ENCODE measurements around the gene EIF4G3. TPM values are rescaled to one million over a fixed set of nuclear protein-coding genes. Genes with fewer than 3 reads are reported as not detected.

The EIF4G3 gene
- polyA plus RNA-seq, 1 donor (not counting 4 experiments of a cell fraction or from before 2014, with no cell fraction given): 44.6 TPM

GRCh38 chr1:21117597-21118001 is 59.1 kb downstream of the EIF4G3 start:
- Histone ChIP-seq H3K79me2 (ENCODE audit: control insufficient read depth, insufficient read depth, low read length) (no peaks in the 10 kb centered on the region), H3K9ac (ENCODE audit: control insufficient read depth, extremely low read depth, insufficient read depth, low read length) (no peak overlapping the region), H3K36me3 (ENCODE audit: control insufficient read depth in 2 of 2, extremely low read depth in 1 of 2, insufficient read depth in 2 of 2, low read length in 2 of 2) (no peaks in the 10 kb centered on the region), H3K4me3 (ENCODE audit: control insufficient read depth in 2 of 3, extremely low read depth in 1 of 3, insufficient read depth in 2 of 3, low read depth in 1 of 3, low read length in 3 of 3) (no peak overlapping the region), H3K4me1 (ENCODE audit: control insufficient read depth, extremely low read depth, insufficient read depth, low read length) (no peaks in the 10 kb centered on the region), H3K4me2 (ENCODE audit: control insufficient read depth, extremely low read depth, insufficient read depth, low read depth, low read length) (no peak overlapping the region), H2AFZ (ENCODE audit: control insufficient read depth, low read length) (no peak overlapping the region), H3K27ac (ENCODE audit: control insufficient read depth, insufficient read depth, low read length) (no peak overlapping the region), H3K9me1 (ENCODE audit: control insufficient read depth, extremely low read depth, insufficient read depth, low read length) (no peaks in the 10 kb centered on the region), H4K20me1 (ENCODE audit: control insufficient read depth, extremely low read depth, insufficient read depth, low read length) (no peaks in the 10 kb centered on the region), H3K9me3 (ENCODE audit: control insufficient read depth, low read depth, low read length) (no peaks in the 10 kb centered on the region), H3K27me3 (ENCODE audit: control insufficient read depth, extremely low read depth, insufficient read depth, low read length) (no peaks in the 10 kb centered on the region)
- TF ChIP-seq CTCF (optimal IDR thresholded peaks at IDR 0.05 in 1 of 3, IDR thresholded peaks at IDR 0.05 in 1 of 3, conservative IDR thresholded peaks at IDR 0.05 in 1 of 3; ENCODE audit: extremely low read depth in 1 of 3, insufficient read depth in 2 of 3, low read length in 3 of 3) (no peak), EZH2 (IDR thresholded peaks at IDR 0.05; ENCODE audit: low read length) (no peak)
- DNase-seq (ENCODE audit: low read depth, low spot score): no peak
- no peak for FAIRE-seq
- dilution Hi-C loops (cut with MboI; ENCODE audit: extremely low pct_ligation_motif_present, low sequenced_read_pairs): no loop called here

GRCh38 chr1:21117159-21117558 is 59.5 kb downstream of the EIF4G3 start:
- H4K20me1 ChIP-seq (ENCODE audit: control insufficient read depth, extremely low read depth, insufficient read depth, low read length): no peaks in the 10 kb centered on the region
- H2AFZ ChIP-seq (ENCODE audit: control insufficient read depth, low read length): no peak overlapping the region
- no peak overlapping the region for H3K9ac ChIP-seq (ENCODE audit: control insufficient read depth, extremely low read depth, insufficient read depth, low read length)
- H3K4me3 ChIP-seq (ENCODE audit: control insufficient read depth in 2 of 3, extremely low read depth in 1 of 3, insufficient read depth in 2 of 3, low read depth in 1 of 3, low read length in 3 of 3): no peak overlapping the region
- H3K27me3 ChIP-seq (ENCODE audit: control insufficient read depth, extremely low read depth, insufficient read depth, low read length): no peaks in the 10 kb centered on the region
- no peaks in the 10 kb centered on the region for H3K79me2 ChIP-seq (ENCODE audit: control insufficient read depth, insufficient read depth, low read length)
- no peaks in the 10 kb centered on the region for H3K9me1 ChIP-seq (ENCODE audit: control insufficient read depth, extremely low read depth, insufficient read depth, low read length)
- FAIRE-seq: no peak
- dilution Hi-C loops (cut with MboI; ENCODE audit: extremely low pct_ligation_motif_present, low sequenced_read_pairs): no loop called here
- no peak overlapping the region for H3K27ac ChIP-seq (ENCODE audit: control insufficient read depth, insufficient read depth, low read length)
- no peaks in the 10 kb centered on the region for H3K4me1 ChIP-seq (ENCODE audit: control insufficient read depth, extremely low read depth, insufficient read depth, low read length)
- H3K4me2 ChIP-seq (ENCODE audit: control insufficient read depth, extremely low read depth, insufficient read depth, low read depth, low read length): no peak overlapping the region
- DNase-seq (ENCODE audit: low read depth, low spot score): no peak
- no peaks in the 10 kb centered on the region for H3K36me3 ChIP-seq (ENCODE audit: control insufficient read depth in 2 of 2, extremely low read depth in 1 of 2, insufficient read depth in 2 of 2, low read length in 2 of 2)
- no peaks in the 10 kb centered on the region for H3K9me3 ChIP-seq (ENCODE audit: control insufficient read depth, low read depth, low read length)
- TF ChIP-seq EZH2 (IDR thresholded peaks at IDR 0.05; ENCODE audit: low read length) (no peak), CTCF (optimal IDR thresholded peaks at IDR 0.05 in 1 of 3, IDR thresholded peaks at IDR 0.05 in 1 of 3, conservative IDR thresholded peaks at IDR 0.05 in 1 of 3; ENCODE audit: extremely low read depth in 1 of 3, insufficient read depth in 2 of 3, low read length in 3 of 3) (no peak)
